Pancreas (tissue), 10 donors: ENCODE data around the gene ARHGAP44. TPM values are rescaled to one million over a fixed set of nuclear protein-coding genes. Genes with fewer than 3 reads are reported as not detected.
A peak's percentile ranks its signal among the peaks of the same experiment; 100 is the strongest.

Experiments
- ATAC-seq, 4 donors: fragments of 200-7000 bp; cut with Tn5 transposase; one replicate each; pipeline versions ENCODE4 v1.8.0 to v1.9.1; 2020; ENCODE audit warnings: mild to moderate bottlenecking in 4 of 4, moderate library complexity in 4 of 4
- DNase-seq, 6 donors: peaks; one replicate each; pipeline ENCODE4 v3.0.0-alpha.2; 2020
- FAIRE-seq: peaks from 2 replicates; lab custom pipeline; 2012; peaks lifted over from hg19 to GRCh38; lab: Jason Lieb, UNC
- H3K27ac ChIP-seq, 4 donors: fragments of 200-600 bp; sonication (generic); 1 replicate in 3 of 4; 2 replicates in 1 of 4; pipeline versions ENCODE4 v1.5.0 to v1.8.0; 2020
- H3K27me3 ChIP-seq, 4 donors: fragments of 200-600 bp; one replicate each; pipeline ENCODE4 v1.8.0; 2021
- H3K36me3 ChIP-seq, 3 donors: fragments of 200-600 bp; sonication (generic) in 1 of 3; one replicate each; pipeline versions ENCODE4 v1.5.0 to v1.8.0; 2020 to 2021
- H3K4me1 ChIP-seq, 3 donors: fragments of 200-600 bp; one replicate each; pipeline ENCODE4 v1.8.0; 2021
- H3K4me3 ChIP-seq, 4 donors: fragments of 200-600 bp; sonication (generic) in 2 of 4; one replicate each; pipeline versions ENCODE4 v1.5.0 to v1.8.0; 2020 to 2021
- H3K9me3 ChIP-seq, 4 donors: fragments of 200-600 bp; one replicate each; pipeline ENCODE4 v1.8.0; 2021
- CTCF ChIP-seq, 4 donors: fragments of 200-600 bp; sonication (generic) in 3 of 4; IDR thresholded peaks; one replicate each; pipeline versions ENCODE4 v1.5.0 to v1.8.0; 2021; ENCODE audit warnings: antibody characterized with exemption in 4 of 4
- WGBS, 2 donors: extraction: QIAGEN DNeasy Blood & Tissue Kit; methylation state at CpG; one replicate each; pipeline ENCODE4 v1.1.7; 2013; 5-methylcytosine and 5-hydroxymethylcytosine counted together
- intact Hi-C, 3 donors: fragments of 100-400 bp; cut with DNase I; formaldehyde crosslinking; loops; one replicate each; pipeline versions ENCODE4 v1.11.1 to v1.14.2; 2022
- polyA plus RNA-seq, 2 donors: library from polyadenylated mRNA; stranded (reverse); fragments of 200-250 nt; gene quantifications; one replicate each; pipeline ENCODE4 v1.2.3, GENCODE V29; 2013
- total RNA-seq, 6 donors: library from RNA; stranded (reverse); fragmentation: NEBNext Ultra II Directional in 4 of 6; extraction: Animal tissue kit (Norgen Biotek cat#: 25700) in 4 of 6; gene quantifications; one replicate each; pipeline versions ENCODE4 v1.2.1 to v1.2.4, GENCODE V29; 2021 to 2023
- donor health status: healthy with polysubstance abuse.
- donor health status: DM: no; HTN: no; CAD: no; lungs with moderate emphysema.
- donor health status: DM: no; HTN: no; CAD: no.
- donor health status: control.
- donor health status: control.
- donor health status: Bipolar disorder and iron deficiency.
- donor health status: DM: yes; HTN: yes; CAD: no.
- donor health status: DM: no; HTN: no; CAD: no.
- donor health status: DM: no; HTN: no; CAD: no.
- donor health status: DM: yes; HTN: yes; CAD: no.

Gene ARHGAP44
- total and polyA plus RNA-seq, 8 donors, result 3.4 to 7.5 (median 4.4) TPM

DNA sequence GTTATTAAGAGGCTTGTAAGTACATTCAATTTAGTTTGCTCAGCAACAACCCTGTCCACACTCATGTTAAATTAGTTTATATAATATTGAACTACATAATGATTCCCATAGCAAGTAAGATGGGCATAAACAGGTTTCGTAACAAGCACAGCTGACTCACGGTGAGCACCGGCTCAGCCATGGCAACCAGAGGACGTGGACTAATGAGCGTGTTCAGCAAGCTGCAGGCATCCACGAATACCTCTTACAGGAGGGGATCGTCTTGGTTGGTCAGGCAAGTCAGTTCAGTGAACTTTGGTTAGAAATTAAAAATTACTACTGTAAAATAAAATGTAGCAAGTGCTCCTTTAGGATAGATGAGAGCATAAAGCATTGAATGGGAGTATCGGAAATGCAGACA is 170.1 kb downstream of the ARHGAP44 start:
- H3K4me3 ChIP-seq, result no peak overlapping the region
- H3K27ac ChIP-seq, result no peak overlapping the region
- intact Hi-C loops, result no loop called here
- FAIRE-seq (no peak), ATAC-seq (peak in 1 of 4 donors; percentile 35), DNase-seq (no peak)
- no peaks in the 10 kb centered on the region for H3K36me3 ChIP-seq
- no peak for TF ChIP-seq CTCF (IDR thresholded peaks at IDR 0.05)
- H3K9me3 ChIP-seq, result no peaks in the 10 kb centered on the region
- 93 to 96% methylated on average over 8 of the region's 8 CpGs for WGBS, 2 donors
- H3K27me3 ChIP-seq, result no peaks in the 10 kb centered on the region
- no peaks in the 10 kb centered on the region for H3K4me1 ChIP-seq

DNA sequence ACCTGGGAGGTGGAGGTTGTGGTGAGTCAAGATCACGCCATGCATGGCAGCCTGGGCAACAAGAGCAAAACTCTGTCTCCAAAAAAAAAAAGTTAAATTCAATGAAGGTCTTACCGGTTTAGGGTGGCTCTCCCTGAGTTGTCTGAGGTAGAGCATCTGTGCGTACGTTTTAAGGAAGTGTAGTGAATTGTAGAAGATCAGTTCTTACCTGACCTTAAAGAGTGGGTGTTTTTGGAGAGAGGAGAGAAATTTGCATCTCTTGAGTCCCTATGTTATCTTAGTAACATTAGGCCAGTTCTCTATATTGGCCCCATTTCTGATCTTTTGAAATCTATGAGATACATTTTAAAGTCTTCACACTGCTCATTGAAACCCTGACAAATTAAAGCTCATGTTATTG is 172.4 kb downstream of the ARHGAP44 start:
- Histone ChIP-seq H3K27ac (no peak overlapping the region), H3K36me3 (no peaks in the 10 kb centered on the region)
- WGBS, 2 donors, result 90 to 97% methylated on average over 4 of the region's 4 CpGs

GRCh38 chr17:12963505-12963904 is 174.2 kb downstream of the ARHGAP44 start:
- no peak for TF ChIP-seq CTCF (IDR thresholded peaks at IDR 0.05)
- ATAC-seq (no peak), FAIRE-seq (no peak), DNase-seq (no peak)
- no peak overlapping the region for H3K27ac ChIP-seq
- H3K9me3 ChIP-seq, result no peaks in the 10 kb centered on the region
- no peak overlapping the region for H3K4me3 ChIP-seq
- H3K27me3 ChIP-seq, result no peaks in the 10 kb centered on the region
- H3K4me1 ChIP-seq, result no peaks in the 10 kb centered on the region
- H3K36me3 ChIP-seq, result no peaks in the 10 kb centered on the region
- intact Hi-C loops, result no loop called here
- 93 to 95% methylated on average over 7 of the region's 7 CpGs for WGBS, 2 donors

More for the DNA sequence above, 172.4 kb downstream of the ARHGAP44 start:
- no peak for ATAC-seq
- intact Hi-C loops, result no loop called here
- no peaks in the 10 kb centered on the region for H3K9me3 ChIP-seq
- no peaks in the 10 kb centered on the region for H3K4me1 ChIP-seq
- DNase-seq, result no peak
- no peak for TF ChIP-seq CTCF (IDR thresholded peaks at IDR 0.05)
- H3K4me3 ChIP-seq, result no peak overlapping the region
- H3K27me3 ChIP-seq, result no peaks in the 10 kb centered on the region
- FAIRE-seq, result no peak

GRCh38 chr17:12964162-12964561 is 174.9 kb downstream of the ARHGAP44 start:
- DNase-seq, result no peak
- intact Hi-C loops, result no loop called here
- H3K4me3 ChIP-seq, result no peak overlapping the region

More at GRCh38 chr17:12964162-12964561, 174.9 kb downstream of the ARHGAP44 start:
- Histone ChIP-seq H3K36me3 (no peaks in the 10 kb centered on the region), H3K9me3 (no peaks in the 10 kb centered on the region), H3K4me1 (no peaks in the 10 kb centered on the region), H3K27ac (no peak overlapping the region), H3K27me3 (no peaks in the 10 kb centered on the region)
- ATAC-seq (no peak), FAIRE-seq (no peak)
- WGBS, 2 donors, result 92 to 97% methylated on average over 5 of the region's 5 CpGs
- no peak for TF ChIP-seq CTCF (IDR thresholded peaks at IDR 0.05)
